ENCODE results near the gene FBXO24. TPM values are rescaled to one million over a fixed set of nuclear protein-coding genes. Genes with fewer than 3 reads are reported as not detected.
A peak's percentile ranks its signal among the peaks of the same experiment; 100 is the strongest.

The FBXO24 gene
- total and polyA plus RNA-seq, 10 of the 15 experiments (the other 5 are each of a cell fraction or from before 2014, with no cell fraction given), result 0.11 to 0.96 (median 0.27) TPM; not detected in 4

DNA sequence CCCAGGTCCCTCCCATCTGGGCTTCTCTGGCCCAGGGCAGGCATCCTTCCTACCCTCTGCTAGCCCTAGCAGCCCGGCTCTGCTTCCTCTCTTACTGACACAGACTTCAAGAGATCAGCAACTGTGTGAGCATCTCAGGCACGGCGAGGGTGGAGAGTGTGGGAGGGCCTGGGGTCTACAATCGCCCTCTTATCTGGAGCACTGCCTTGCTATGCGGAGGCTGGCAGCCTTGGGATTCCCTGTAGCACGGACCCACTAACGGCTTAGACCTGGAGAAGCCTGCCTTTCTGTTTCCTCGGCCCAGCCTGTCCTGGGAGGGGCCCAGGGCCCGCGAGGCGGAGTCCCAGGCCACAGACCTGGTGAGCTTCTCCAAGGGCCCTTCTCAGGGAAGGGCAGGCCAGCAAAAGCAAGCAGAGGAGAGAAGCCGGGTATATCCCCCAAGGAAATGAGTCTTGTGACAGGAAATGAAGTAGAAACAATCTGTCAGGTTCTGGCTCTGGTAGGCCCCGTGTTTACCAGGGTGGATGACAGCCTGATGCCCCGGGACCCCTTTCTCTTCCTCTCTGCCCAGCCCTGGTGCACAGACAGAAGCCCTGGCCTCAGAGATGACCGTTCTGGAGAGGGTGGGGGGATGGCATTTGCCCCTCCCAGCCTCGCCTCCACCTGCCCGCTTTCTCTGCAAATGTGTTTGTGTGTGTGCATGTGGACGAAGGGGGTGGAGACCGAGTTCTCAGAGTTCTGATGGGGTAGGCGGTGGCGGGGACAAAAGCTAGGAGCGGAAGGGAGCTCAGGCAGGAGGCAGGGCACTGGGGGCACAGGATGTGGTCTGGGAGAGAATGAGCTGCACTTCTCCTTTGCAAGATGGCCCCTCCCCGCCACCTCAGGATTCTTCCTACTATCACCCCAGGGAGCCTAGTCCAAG lies 2.7 kb upstream of the FBXO24 start (continued):
- TF ChIP-seq, protein P1, sequence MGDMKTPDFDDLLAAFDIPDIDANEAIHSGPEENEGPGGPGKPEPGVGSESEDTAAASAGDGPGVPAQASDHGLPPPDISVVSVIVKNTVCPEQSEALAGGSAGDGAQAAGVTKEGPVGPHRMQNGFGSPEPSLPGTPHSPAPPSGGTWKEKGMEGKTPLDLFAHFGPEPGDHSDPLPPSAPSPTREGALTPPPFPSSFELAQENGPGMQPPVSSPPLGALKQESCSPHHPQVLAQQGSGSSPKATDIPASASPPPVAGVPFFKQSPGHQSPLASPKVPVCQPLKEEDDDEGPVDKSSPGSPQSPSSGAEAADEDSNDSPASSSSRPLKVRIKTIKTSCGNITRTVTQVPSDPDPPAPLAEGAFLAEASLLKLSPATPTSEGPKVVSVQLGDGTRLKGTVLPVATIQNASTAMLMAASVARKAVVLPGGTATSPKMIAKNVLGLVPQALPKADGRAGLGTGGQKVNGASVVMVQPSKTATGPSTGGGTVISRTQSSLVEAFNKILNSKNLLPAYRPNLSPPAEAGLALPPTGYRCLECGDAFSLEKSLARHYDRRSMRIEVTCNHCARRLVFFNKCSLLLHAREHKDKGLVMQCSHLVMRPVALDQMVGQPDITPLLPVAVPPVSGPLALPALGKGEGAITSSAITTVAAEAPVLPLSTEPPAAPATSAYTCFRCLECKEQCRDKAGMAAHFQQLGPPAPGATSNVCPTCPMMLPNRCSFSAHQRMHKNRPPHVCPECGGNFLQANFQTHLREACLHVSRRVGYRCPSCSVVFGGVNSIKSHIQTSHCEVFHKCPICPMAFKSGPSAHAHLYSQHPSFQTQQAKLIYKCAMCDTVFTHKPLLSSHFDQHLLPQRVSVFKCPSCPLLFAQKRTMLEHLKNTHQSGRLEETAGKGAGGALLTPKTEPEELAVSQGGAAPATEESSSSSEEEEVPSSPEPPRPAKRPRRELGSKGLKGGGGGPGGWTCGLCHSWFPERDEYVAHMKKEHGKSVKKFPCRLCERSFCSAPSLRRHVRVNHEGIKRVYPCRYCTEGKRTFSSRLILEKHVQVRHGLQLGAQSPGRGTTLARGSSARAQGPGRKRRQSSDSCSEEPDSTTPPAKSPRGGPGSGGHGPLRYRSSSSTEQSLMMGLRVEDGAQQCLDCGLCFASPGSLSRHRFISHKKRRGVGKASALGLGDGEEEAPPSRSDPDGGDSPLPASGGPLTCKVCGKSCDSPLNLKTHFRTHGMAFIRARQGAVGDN (IDR thresholded peaks at IDR 0.05), result peak; percentile 53
- TF ChIP-seq YBX1 (IDR thresholded peaks at IDR 0.05) (no peak), IKZF2 (IDR thresholded peaks at IDR 0.05) (peak; percentile 60 to 70; a peak in 3 of 4 replicates), MXI1 (IDR thresholded peaks at IDR 0.05; ENCODE audit: low read depth, low read length) (peak; percentile 63), IKZF1 (conservative IDR thresholded peaks at IDR 0.05) (peak; percentile 86), FOXK2 (IDR thresholded peaks at IDR 0.05) (peak; percentile 53; the same call in 1 of the 2 replicates), ZZZ3 (IDR thresholded peaks at IDR 0.05; ENCODE audit: control insufficient read depth, insufficient read length, low read depth) (no peak), ETV6 (conservative IDR thresholded peaks at IDR 0.05 in 1 of 2, IDR thresholded peaks at IDR 0.05 in 1 of 2; ENCODE audit: borderline replicate concordance in 1 of 2, low read depth in 1 of 2) (peak in 1 of 2 experiments; percentile 28; a peak in 1 of 4 replicates), HDGF (IDR thresholded peaks at IDR 0.05) (peak; percentile 76; the same call in 1 of the 2 replicates), NR2F1 (conservative IDR thresholded peaks at IDR 0.05) (peak; percentile 88)
- TF ChIP-seq, protein P2, sequence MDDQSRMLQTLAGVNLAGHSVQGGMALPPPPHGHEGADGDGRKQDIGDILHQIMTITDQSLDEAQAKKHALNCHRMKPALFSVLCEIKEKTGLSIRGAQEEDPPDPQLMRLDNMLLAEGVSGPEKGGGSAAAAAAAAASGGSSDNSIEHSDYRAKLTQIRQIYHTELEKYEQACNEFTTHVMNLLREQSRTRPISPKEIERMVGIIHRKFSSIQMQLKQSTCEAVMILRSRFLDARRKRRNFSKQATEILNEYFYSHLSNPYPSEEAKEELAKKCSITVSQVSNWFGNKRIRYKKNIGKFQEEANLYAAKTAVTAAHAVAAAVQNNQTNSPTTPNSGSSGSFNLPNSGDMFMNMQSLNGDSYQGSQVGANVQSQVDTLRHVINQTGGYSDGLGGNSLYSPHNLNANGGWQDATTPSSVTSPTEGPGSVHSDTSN (IDR thresholded peaks at IDR 0.05; ENCODE audit: insufficient replicate concordance, low read depth, low read length), result no peak
- TF ChIP-seq, protein P3, sequence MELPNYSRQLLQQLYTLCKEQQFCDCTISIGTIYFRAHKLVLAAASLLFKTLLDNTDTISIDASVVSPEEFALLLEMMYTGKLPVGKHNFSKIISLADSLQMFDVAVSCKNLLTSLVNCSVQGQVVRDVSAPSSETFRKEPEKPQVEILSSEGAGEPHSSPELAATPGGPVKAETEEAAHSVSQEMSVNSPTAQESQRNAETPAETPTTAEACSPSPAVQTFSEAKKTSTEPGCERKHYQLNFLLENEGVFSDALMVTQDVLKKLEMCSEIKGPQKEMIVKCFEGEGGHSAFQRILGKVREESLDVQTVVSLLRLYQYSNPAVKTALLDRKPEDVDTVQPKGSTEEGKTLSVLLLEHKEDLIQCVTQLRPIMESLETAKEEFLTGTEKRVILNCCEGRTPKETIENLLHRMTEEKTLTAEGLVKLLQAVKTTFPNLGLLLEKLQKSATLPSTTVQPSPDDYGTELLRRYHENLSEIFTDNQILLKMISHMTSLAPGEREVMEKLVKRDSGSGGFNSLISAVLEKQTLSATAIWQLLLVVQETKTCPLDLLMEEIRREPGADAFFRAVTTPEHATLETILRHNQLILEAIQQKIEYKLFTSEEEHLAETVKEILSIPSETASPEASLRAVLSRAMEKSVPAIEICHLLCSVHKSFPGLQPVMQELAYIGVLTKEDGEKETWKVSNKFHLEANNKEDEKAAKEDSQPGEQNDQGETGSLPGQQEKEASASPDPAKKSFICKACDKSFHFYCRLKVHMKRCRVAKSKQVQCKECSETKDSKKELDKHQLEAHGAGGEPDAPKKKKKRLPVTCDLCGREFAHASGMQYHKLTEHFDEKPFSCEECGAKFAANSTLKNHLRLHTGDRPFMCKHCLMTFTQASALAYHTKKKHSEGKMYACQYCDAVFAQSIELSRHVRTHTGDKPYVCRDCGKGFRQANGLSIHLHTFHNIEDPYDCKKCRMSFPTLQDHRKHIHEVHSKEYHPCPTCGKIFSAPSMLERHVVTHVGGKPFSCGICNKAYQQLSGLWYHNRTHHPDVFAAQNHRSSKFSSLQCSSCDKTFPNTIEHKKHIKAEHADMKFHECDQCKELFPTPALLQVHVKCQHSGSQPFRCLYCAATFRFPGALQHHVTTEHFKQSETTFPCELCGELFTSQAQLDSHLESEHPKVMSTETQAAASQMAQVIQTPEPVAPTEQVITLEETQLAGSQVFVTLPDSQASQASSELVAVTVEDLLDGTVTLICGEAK (IDR thresholded peaks at IDR 0.05; ENCODE audit: borderline replicate concordance), result peak; percentile 70; the same call in 1 of the 2 replicates
- TF ChIP-seq, protein P4, sequence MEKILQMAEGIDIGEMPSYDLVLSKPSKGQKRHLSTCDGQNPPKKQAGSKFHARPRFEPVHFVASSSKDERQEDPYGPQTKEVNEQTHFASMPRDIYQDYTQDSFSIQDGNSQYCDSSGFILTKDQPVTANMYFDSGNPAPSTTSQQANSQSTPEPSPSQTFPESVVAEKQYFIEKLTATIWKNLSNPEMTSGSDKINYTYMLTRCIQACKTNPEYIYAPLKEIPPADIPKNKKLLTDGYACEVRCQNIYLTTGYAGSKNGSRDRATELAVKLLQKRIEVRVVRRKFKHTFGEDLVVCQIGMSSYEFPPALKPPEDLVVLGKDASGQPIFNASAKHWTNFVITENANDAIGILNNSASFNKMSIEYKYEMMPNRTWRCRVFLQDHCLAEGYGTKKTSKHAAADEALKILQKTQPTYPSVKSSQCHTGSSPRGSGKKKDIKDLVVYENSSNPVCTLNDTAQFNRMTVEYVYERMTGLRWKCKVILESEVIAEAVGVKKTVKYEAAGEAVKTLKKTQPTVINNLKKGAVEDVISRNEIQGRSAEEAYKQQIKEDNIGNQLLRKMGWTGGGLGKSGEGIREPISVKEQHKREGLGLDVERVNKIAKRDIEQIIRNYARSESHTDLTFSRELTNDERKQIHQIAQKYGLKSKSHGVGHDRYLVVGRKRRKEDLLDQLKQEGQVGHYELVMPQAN (conservative IDR thresholded peaks at IDR 0.05), result peak; percentile 42
- TF ChIP-seq, protein P5, sequence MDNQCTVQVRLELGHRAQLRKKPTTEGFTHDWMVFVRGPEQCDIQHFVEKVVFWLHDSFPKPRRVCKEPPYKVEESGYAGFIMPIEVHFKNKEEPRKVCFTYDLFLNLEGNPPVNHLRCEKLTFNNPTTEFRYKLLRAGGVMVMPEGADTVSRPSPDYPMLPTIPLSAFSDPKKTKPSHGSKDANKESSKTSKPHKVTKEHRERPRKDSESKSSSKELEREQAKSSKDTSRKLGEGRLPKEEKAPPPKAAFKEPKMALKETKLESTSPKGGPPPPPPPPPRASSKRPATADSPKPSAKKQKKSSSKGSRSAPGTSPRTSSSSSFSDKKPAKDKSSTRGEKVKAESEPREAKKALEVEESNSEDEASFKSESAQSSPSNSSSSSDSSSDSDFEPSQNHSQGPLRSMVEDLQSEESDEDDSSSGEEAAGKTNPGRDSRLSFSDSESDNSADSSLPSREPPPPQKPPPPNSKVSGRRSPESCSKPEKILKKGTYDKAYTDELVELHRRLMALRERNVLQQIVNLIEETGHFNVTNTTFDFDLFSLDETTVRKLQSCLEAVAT (IDR thresholded peaks at IDR 0.05), result 0 out of 2 replicates have a peak, but pooled peaks have one; percentile 61

All from GM12878 (cell line).